Epithelial cell of proximal tubule (primary cell): Measurements from ENCODE around the gene ALDOA. TPM values are rescaled to one million over a fixed set of nuclear protein-coding genes. Genes with fewer than 3 reads are reported as not detected.

Source experiments
- DNase-seq: peaks from one replicate; pipeline ENCODE4 v3.0.0-alpha.2; 2011; ENCODE audit warnings: low read depth
- H3K4me3 ChIP-seq: 2 replicates; pipeline ENCODE4 v1.5.1; 2011; ENCODE audit warnings: low read depth, mild to moderate bottlenecking, low read length
- total RNA-seq: library from RNA; depleted of rRNA; stranded (reverse); fragments of >200 nt; gene quantifications from 2 replicates; pipeline ENCODE4 v1.2.3, GENCODE V29; 2015
- TF ChIP-seq, protein P1 (sequence below): conservative IDR thresholded peaks from 2 replicates; pipeline ENCODE4 v1.5.1; 2012; ENCODE audit warnings: low read depth, mild to moderate bottlenecking, low read length

Gene ALDOA
- total RNA-seq, 1 donor from 2014 or later, result 2,089 TPM

DNA sequence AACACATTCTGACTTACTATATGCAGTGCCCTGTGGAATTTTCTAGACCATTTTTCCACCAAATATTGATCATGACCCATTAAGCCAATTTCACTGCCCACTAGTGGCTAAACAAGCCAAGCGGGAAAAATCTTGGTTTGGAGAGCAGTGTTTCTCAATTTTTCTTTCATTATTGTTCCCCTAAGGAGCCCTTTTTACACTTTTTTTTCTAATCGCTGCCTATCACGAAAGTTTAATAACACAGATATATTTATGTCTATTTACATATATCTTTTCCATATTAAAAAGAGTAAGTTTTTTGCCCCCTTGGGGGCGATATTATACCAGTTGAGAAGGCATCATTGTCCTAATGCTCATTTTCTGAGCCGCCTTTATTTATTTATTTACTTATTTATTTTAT lies 23.7 kb upstream of the ALDOA start:
- TF ChIP-seq, protein P1, sequence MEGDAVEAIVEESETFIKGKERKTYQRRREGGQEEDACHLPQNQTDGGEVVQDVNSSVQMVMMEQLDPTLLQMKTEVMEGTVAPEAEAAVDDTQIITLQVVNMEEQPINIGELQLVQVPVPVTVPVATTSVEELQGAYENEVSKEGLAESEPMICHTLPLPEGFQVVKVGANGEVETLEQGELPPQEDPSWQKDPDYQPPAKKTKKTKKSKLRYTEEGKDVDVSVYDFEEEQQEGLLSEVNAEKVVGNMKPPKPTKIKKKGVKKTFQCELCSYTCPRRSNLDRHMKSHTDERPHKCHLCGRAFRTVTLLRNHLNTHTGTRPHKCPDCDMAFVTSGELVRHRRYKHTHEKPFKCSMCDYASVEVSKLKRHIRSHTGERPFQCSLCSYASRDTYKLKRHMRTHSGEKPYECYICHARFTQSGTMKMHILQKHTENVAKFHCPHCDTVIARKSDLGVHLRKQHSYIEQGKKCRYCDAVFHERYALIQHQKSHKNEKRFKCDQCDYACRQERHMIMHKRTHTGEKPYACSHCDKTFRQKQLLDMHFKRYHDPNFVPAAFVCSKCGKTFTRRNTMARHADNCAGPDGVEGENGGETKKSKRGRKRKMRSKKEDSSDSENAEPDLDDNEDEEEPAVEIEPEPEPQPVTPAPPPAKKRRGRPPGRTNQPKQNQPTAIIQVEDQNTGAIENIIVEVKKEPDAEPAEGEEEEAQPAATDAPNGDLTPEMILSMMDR, result peak; percentile 56
- DNase-seq, result no peak
- no peak overlapping the region for H3K4me3 ChIP-seq

DNA sequence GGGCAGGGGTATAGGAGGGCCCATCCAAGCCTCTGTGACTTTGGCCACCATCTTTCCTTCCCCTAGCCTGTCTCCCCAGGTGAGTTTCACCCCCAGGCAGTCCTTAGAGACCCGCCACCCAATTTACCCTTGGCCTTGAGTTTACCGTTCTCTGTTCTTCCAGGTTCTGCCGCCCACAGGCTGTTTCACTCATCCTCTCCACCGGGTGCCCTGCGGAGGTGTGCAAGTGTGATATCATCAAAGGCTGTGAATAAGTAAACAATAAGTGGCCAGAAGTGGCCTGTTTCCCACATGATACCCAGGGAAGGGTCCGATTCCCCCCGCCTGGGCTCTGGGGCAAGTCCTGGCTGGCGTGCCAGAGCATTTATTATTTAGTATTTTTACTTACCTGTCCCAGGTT lies 19.4 kb upstream of the ALDOA start:
- H3K4me3 ChIP-seq, result no peak overlapping the region
- TF ChIP-seq, protein P1, result no peak
- no peak for DNase-seq

DNA sequence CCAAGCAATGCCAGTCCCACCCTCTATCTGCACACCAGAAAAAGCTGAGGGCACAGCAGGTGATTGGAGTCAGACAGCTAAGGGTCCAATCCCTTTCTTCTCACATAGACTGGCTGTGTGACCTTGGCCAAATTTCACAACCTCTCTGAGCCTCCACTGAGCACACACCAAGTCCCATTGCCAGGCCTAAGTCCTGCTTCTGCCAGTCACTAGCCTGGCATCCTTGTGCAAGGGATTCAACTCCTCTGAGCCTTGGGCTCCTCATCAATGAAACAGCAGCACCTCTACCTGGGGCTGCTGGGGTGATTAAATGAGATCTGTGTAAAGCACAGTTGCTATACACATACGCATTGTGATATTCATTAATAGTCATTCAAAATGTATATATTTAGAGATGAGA lies 19.0 kb upstream of the ALDOA start:
- no peak overlapping the region for H3K4me3 ChIP-seq
- DNase-seq, result no peak
- TF ChIP-seq, protein P1, result no peak

- TF ChIP-seq, protein P1, result no peak
- DNase-seq, result no peak
- H3K4me3 ChIP-seq, result no peak overlapping the region
These were observed 15.7 kb upstream of the ALDOA start for GRCh38 chr16:30049871-30050270.

DNA sequence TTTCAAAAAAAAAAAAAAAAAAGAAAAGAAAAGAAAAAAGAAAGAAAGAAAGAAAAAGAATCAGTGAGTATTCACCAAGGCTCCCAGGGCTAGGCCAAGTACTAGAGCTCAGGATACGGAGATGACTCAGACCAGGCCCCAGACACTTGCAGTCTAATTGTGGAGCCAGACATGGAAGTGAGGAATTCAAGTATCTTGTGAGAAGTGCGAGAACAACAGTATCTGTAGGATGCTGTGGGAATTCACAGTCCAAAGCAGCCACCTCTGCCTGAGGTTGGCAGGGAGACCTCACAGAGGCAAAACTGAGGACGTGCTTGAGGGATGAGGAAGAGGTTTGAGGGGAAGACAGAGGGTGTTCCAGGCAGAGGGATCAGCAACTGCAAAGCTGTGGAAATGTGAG lies 14.0 kb upstream of the ALDOA start:
- DNase-seq, result no peak
- no peak overlapping the region for H3K4me3 ChIP-seq
- TF ChIP-seq, protein P1, result no peak

DNA sequence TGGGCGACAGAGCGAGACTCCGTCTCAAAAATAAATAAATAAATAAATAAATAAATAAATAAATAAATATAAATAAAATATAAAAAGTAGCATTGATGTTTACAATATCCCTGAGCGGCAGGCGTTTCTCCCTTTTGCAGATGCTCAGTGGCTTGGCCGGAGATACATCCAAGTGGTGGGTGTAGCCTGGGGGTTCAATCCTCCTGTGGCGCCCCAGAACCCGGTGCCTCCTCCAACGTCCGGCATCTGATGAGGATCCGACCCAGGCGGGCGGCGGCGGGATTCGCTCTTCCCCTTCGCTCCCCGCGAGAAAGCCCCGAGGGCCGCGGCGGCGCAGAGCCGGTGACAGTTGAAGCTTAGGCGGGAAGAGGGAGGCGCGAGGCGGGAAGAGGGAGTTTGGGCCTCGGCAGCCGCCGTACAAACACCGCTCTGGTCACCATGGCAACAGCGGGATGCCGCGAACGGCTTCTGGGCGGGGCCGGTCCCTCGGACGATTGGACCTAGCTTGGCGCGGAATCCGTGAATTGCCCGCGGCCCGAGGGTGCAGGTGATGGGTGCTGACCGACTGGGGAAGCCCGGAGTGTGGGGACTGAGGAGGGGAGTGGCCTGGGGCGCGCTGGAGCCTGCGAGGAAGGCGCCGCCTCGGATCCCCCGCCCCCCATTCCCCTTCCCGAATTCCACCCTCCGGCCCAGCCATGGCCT lies 12.7 kb upstream of the ALDOA start:
- DNase-seq, result no peak
- TF ChIP-seq, protein P1, result no peak
- peak overlapping the region; percentile 97 for H3K4me3 ChIP-seq

GRCh38 chr16:30053376-30054015 lies 12.1 kb upstream of the ALDOA start:
- DNase-seq, result no peak
- TF ChIP-seq, protein P1, result no peak
- peak overlapping the region; percentile 97 for H3K4me3 ChIP-seq
